OCI-LY1 (cell line): ENCODE measurements around the gene TKFC.

Source experiments
- EZH2 ChIP-seq: fragments of 200-600 bp; sonication (generic), shearing (Covaris generic); IDR thresholded peaks from 2 replicates; pipeline ENCODE4 v1.8.0; 2017; ENCODE audit warnings: borderline replicate concordance, mixed run types, mild to moderate bottlenecking, antibody characterized with exemption, low read length, moderate library complexity, mixed read lengths
- TF ChIP-seq, protein P1 (sequence below): fragments of 200-600 bp; sonication (generic), shearing (Covaris generic); IDR thresholded peaks from 2 replicates; pipeline ENCODE4 v1.5.1; 2017; ENCODE audit warnings: mild to moderate bottlenecking, antibody characterized with exemption, low read length, moderate library complexity, mixed read lengths

DNA sequence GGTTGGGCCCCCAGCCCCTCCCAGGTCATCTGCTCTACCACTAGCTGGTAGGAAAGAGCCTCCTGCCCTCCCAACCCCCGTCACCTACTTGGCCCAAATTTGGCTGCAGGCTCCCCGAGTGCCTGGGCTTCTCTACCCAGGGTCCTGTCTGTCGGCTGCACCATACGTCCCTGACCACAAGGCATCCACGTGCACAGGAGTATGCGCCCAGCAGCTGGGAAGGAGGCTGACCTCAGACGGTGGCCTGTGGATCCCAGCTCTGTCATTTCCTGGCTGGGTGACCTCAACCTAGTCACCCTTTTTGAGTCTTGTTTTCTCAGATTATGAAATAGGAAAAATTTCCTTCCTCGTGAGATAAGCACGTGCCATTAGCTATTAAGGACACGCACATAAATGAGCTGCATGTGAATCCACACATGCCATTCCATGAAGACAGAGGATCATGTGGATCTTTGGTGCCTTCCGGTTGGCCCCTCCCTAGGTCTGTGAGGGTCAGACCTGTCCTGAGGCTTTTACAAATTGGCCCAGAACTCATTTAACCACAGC is 15.0 kb downstream of the TKFC start:
- TF ChIP-seq, protein P1, sequence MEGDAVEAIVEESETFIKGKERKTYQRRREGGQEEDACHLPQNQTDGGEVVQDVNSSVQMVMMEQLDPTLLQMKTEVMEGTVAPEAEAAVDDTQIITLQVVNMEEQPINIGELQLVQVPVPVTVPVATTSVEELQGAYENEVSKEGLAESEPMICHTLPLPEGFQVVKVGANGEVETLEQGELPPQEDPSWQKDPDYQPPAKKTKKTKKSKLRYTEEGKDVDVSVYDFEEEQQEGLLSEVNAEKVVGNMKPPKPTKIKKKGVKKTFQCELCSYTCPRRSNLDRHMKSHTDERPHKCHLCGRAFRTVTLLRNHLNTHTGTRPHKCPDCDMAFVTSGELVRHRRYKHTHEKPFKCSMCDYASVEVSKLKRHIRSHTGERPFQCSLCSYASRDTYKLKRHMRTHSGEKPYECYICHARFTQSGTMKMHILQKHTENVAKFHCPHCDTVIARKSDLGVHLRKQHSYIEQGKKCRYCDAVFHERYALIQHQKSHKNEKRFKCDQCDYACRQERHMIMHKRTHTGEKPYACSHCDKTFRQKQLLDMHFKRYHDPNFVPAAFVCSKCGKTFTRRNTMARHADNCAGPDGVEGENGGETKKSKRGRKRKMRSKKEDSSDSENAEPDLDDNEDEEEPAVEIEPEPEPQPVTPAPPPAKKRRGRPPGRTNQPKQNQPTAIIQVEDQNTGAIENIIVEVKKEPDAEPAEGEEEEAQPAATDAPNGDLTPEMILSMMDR = no peak
- TF ChIP-seq EZH2 = no peak
